Measurements from ENCODE around the gene ISG15. TPM values are rescaled to one million over a fixed set of nuclear protein-coding genes. Genes with fewer than 3 reads are reported as not detected.

ISG15 gene
- total and polyA plus RNA-seq, 9 of the 15 experiments (the other 6 are each of a cell fraction or from before 2014, with no cell fraction given), result 0.40 to 58.3 (median 12.2) TPM

- TF ChIP-seq HDAC2 (IDR thresholded peaks at IDR 0.05), result peak; percentile 66; the same call in 1 of the 2 replicates
- no peak for TF ChIP-seq ZNF146 (CRISPR knock-in tag; IDR thresholded peaks at IDR 0.05; ENCODE audit: unreplicated experiment)
- no peak for TF ChIP-seq CBX5 (IDR thresholded peaks at IDR 0.05; ENCODE audit: borderline replicate concordance, low read depth)
- TF ChIP-seq OTX1 (CRISPR knock-in tag; IDR thresholded peaks at IDR 0.05), result 0 out of 2 replicates have a peak, but pooled peaks have one; percentile 5
- no peak for TF ChIP-seq MCM3 (IDR thresholded peaks at IDR 0.05)
- peak; percentile 91 for TF ChIP-seq ELF1 (tag; IDR thresholded peaks at IDR 0.05)
- TF ChIP-seq HNRNPK (IDR thresholded peaks at IDR 0.05; ENCODE audit: low read depth, low read length, poor library complexity, severe bottlenecking), result no peak
- TF ChIP-seq TAF1 (IDR thresholded peaks at IDR 0.05; ENCODE audit: control insufficient read depth, extremely low read depth, insufficient read depth, low read length, severe bottlenecking), result peak; percentile 45
- TF ChIP-seq ZNF197 (CRISPR knock-in tag; IDR thresholded peaks at IDR 0.05; ENCODE audit: low read depth), result no peak
- peak; percentile 28; the same call in 1 of the 2 replicates for TF ChIP-seq SMAD4 (CRISPR knock-in tag; conservative IDR thresholded peaks at IDR 0.05)
- TF ChIP-seq POLR3G (IDR thresholded peaks at IDR 0.05; ENCODE audit: extremely low read depth, insufficient read length, insufficient replicate concordance), result no peak
- peak in 1 of 2 experiments; percentile 64; a peak in 1 of 3 replicates for TF ChIP-seq CBX3 (IDR thresholded peaks at IDR 0.05; ENCODE audit: borderline replicate concordance in 1 of 2, low read length in 2 of 2)
- no peak for TF ChIP-seq KAT8 (IDR thresholded peaks at IDR 0.05; ENCODE audit: low read depth)
- no peak for TF ChIP-seq HLTF (IDR thresholded peaks at IDR 0.05)
- TF ChIP-seq RAD51 (IDR thresholded peaks at IDR 0.05; ENCODE audit: borderline replicate concordance, low read depth), result no peak
- TF ChIP-seq PCBP2 (IDR thresholded peaks at IDR 0.05; ENCODE audit: low read depth, low read length, poor library complexity, severe bottlenecking), result no peak
- no peak for TF ChIP-seq EWSR1 (IDR thresholded peaks at IDR 0.05; ENCODE audit: borderline replicate concordance, low read depth, partially characterized antibody)
- TF ChIP-seq, protein P1, sequence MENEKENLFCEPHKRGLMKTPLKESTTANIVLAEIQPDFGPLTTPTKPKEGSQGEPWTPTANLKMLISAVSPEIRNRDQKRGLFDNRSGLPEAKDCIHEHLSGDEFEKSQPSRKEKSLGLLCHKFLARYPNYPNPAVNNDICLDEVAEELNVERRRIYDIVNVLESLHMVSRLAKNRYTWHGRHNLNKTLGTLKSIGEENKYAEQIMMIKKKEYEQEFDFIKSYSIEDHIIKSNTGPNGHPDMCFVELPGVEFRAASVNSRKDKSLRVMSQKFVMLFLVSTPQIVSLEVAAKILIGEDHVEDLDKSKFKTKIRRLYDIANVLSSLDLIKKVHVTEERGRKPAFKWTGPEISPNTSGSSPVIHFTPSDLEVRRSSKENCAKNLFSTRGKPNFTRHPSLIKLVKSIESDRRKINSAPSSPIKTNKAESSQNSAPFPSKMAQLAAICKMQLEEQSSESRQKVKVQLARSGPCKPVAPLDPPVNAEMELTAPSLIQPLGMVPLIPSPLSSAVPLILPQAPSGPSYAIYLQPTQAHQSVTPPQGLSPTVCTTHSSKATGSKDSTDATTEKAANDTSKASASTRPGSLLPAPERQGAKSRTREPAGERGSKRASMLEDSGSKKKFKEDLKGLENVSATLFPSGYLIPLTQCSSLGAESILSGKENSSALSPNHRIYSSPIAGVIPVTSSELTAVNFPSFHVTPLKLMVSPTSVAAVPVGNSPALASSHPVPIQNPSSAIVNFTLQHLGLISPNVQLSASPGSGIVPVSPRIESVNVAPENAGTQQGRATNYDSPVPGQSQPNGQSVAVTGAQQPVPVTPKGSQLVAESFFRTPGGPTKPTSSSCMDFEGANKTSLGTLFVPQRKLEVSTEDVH (IDR thresholded peaks at IDR 0.05; ENCODE audit: low read depth, partially characterized antibody), result no peak
- TF ChIP-seq PURB (CRISPR knock-in tag; IDR thresholded peaks at IDR 0.05; ENCODE audit: low read depth), result no peak
- no peak for TF ChIP-seq RBM15 (IDR thresholded peaks at IDR 0.05; ENCODE audit: insufficient read depth, low read length)
- TF ChIP-seq SMAD1 (IDR thresholded peaks at IDR 0.05; ENCODE audit: low read depth, low read length, partially characterized antibody), result no peak
- peak; percentile 64 for TF ChIP-seq CXXC5 (CRISPR knock-in tag; IDR thresholded peaks at IDR 0.05)
- no peak for TF ChIP-seq RCOR1 (IDR thresholded peaks at IDR 0.05; ENCODE audit: borderline replicate concordance in 1 of 2, low read depth in 2 of 2, low read length in 2 of 2)
- TF ChIP-seq NKRF (IDR thresholded peaks at IDR 0.05; ENCODE audit: borderline replicate concordance), result no peak
These were observed 6.1 kb downstream of the ISG15 start (continued) for GRCh38 chr1:1019122-1019999.
